ENCODE results near the gene ZNF688. TPM values are rescaled to one million over a fixed set of nuclear protein-coding genes. Genes with fewer than 3 reads are reported as not detected.

The ZNF688 gene
- total RNA-seq, 2 donors from 2014 or later, result 11.4 to 14.0 TPM

DNA sequence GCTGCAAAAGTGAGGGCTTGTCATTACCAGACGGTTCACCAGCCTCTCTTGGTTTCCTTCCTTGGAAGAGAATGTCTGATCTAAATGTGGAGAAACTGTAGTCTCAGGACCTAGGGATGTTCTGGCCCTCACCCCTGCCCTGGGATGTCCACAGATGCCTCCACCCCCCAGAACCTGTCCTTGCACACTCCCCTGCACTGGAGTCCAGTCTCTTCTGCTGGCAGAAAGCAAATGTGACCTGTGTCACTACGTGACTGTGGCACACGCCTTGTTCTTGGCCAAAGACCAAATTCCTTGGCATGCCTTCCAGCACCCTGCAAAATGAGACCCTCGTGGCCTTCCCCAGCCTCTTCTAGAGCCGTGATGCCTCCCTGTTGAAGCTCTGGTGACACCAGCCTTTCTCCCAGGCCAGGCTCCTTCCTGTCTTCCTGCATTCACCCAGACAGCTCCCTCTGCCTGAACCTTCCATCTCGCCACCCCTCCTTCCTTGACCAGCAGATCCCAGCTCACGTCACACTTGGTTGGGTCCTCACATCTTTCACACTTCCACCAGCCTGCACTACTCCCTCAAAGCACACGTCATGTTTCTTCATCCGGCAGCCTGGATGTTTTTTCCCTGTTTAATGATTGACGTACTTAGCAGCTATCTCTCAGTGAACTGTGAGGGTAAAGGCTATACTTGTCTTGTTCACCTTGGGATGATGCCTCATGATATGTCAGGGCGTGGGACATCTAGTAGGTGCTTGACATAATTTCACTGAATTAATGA is 49.5 kb downstream of the ZNF688 start:
- Mint-ChIP-seq H3K27ac (peak overlapping the region; percentile 27), H3K4me3 (peak overlapping the region; percentile 22), H3K27me3 (no peaks in the 10 kb centered on the region), H3K36me3 (ENCODE audit: low read depth) (peaks cover 11% of the 10 kb centered on the region), H3K4me1 (peaks cover 13% of the 10 kb centered on the region)
- no peak for DNase-seq
- no peaks in the 10 kb centered on the region for H3K9me3 ChIP-seq (ENCODE audit: control insufficient read depth, low read length, poor library complexity, severe bottlenecking)
- no peak for ATAC-seq

- ATAC-seq (no peak), DNase-seq (no peak)
- Mint-ChIP-seq H3K36me3 (ENCODE audit: low read depth) (peaks cover 11% of the 10 kb centered on the region), H3K4me3 (no peak overlapping the region), H3K27me3 (no peaks in the 10 kb centered on the region), H3K27ac (peak overlapping the region; percentile 27), H3K4me1 (peaks cover 15% of the 10 kb centered on the region)
- no peaks in the 10 kb centered on the region for H3K9me3 ChIP-seq (ENCODE audit: control insufficient read depth, low read length, poor library complexity, severe bottlenecking)
Measured at GRCh38 chr16:30521476-30521872, 50.0 kb downstream of the ZNF688 start.

Other genes starting within 250 kb of the ZNF688 start
- gene CD2BP2, start 216.4 kb downstream of the ZNF688 start, total RNA-seq, result 10 to 100 TPM; 35.5 to 44.8 TPM
- 10 to 100 TPM; 27.4 to 28.8 TPM for gene TBC1D10B, start 201.2 kb downstream of the ZNF688 start, total RNA-seq
- 1 to 10 TPM in 1 of 2 donors, not detected in 1; 1.8 TPM for gene MYL11, start 196.9 kb downstream of the ZNF688 start, total RNA-seq
- gene SEPTIN1, start 189.2 kb downstream of the ZNF688 start, total RNA-seq, result 100 to 1,000 TPM; 192 to 220 TPM
- 1 to 10 TPM; 6.2 to 6.7 TPM for gene ZNF48, start 176.3 kb downstream of the ZNF688 start, total RNA-seq
- 1 to 10 TPM; 1.4 to 1.5 TPM for gene ZNF771, start 164.1 kb downstream of the ZNF688 start, total RNA-seq
- 10 to 100 TPM; 17.4 to 19.2 TPM for gene DCTPP1, start 141.7 kb downstream of the ZNF688 start, total RNA-seq
- gene SEPHS2, start 125.8 kb downstream of the ZNF688 start, total RNA-seq, result 10 to 100 TPM; 18.3 to 21.4 TPM
- gene ITGAL, start 99.0 kb downstream of the ZNF688 start, total RNA-seq, result 100 to 1,000 TPM; 322 to 338 TPM
- gene ZNF768, start 45.1 kb downstream of the ZNF688 start, total RNA-seq, result 1 to 10 TPM; 5.1 to 5.3 TPM
- gene ZNF747, start 36.9 kb downstream of the ZNF688 start, total RNA-seq, result 1 to 10 TPM; 7.6 TPM
- 10 to 100 TPM; 19.5 to 21.4 TPM for gene ZNF764, start 13.3 kb downstream of the ZNF688 start, total RNA-seq
- 10 to 100 TPM in 1 of 2 donors, 1 to 10 TPM in 1; 8.5 to 11.7 TPM for gene ZNF785, start 14.0 kb upstream of the ZNF688 start, total RNA-seq
- gene ZNF689, start 38.7 kb upstream of the ZNF688 start, total RNA-seq, result 10 to 100 TPM in 1 of 2 donors, 1 to 10 TPM in 1; 8.3 to 14.4 TPM
- gene PRR14, start 79.2 kb upstream of the ZNF688 start, total RNA-seq, result 10 to 100 TPM; 74.1 to 89.1 TPM
- 100 to 1,000 TPM; 217 to 246 TPM for gene FBRS, start 86.7 kb upstream of the ZNF688 start, total RNA-seq
- 10 to 100 TPM; 86.9 to 90.5 TPM for gene SRCAP, start 127.5 kb upstream of the ZNF688 start, total RNA-seq
- gene PHKG2, start 176.7 kb upstream of the ZNF688 start, total RNA-seq, result 10 to 100 TPM; 31.6 to 38.1 TPM
- 1 to 10 TPM; 1.1 to 2.0 TPM for gene CFAP119, start 190.3 kb upstream of the ZNF688 start, total RNA-seq
- 10 to 100 TPM; 57.8 to 64.5 TPM for gene RNF40, start 190.6 kb upstream of the ZNF688 start, total RNA-seq
- 1 to 10 TPM; 1.4 to 1.5 TPM for gene ZNF629, start 215.5 kb upstream of the ZNF688 start, total RNA-seq